Sciatic nerve (tissue), 2 donors: ENCODE data around the gene SEMA5A. TPM values are rescaled to one million over a fixed set of nuclear protein-coding genes. Genes with fewer than 3 reads are reported as not detected.
"Not testable (repeated sequence)": the region's sequence is repeated elsewhere in the genome, so short reads cannot be mapped to it uniquely, and the experiment has no call there.

Experiments
- ATAC-seq: fragments of 200-7000 bp; cut with Tn5 transposase; one replicate; pipeline ENCODE4 v1.9.1; 2020; ENCODE audit warnings: mild to moderate bottlenecking, moderate library complexity
- DNase-seq: peaks from one replicate; pipeline ENCODE4 v3.0.0-alpha.2; 2020; ENCODE audit warnings: low spot score
- intact Hi-C: fragments of 100-400 bp; cut with DNase I; formaldehyde crosslinking; loops from one replicate; pipeline ENCODE4 v1.14.2; 2022
- total RNA-seq: library from RNA; stranded (reverse); fragmentation: NEBNext Ultra II Directional; extraction: Animal tissue kit (Norgen Biotek cat#: 25700); gene quantifications from one replicate; pipeline ENCODE4 v1.2.1, GENCODE V29; 2021
- donor health status: DM: no; HTN: no; CAD: no.
- donor health status: DM: no; HTN: no; CAD: no.

Gene SEMA5A
- total RNA-seq, 1 donor from 2014 or later, result 109 TPM

DNA sequence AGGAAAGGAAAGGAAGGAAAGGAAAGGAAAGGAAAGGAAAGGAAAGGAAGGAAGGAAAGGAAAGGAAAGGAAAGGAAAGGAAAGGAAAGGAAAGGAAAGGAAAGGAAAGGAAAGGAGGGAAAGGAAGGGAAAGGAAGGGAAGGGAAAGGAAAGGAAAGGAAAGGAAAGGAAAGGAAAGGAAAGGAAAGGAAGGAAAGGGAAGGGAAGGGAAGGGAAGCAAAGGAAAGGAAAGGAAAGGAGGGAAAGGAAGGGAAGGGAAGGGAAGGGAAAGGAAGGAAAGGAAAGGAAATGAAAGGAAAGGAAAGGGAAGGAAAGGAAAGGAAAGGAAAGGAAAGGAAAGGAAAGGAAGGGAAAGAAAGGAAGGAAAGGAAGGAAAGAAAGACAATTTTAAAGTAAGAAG, 192.8 kb downstream of the SEMA5A start:
- ATAC-seq, intact Hi-C loops, DNase-seq: not testable (repeated sequence)

GRCh38 chr5:9351546-9351945, 194.3 kb downstream of the SEMA5A start:
- peak; percentile 43 for ATAC-seq
- intact Hi-C loops, result no loop called here
- no peak for DNase-seq

- intact Hi-C loops, result no loop called here
- peak; percentile 70 for ATAC-seq
- no peak for DNase-seq
Observed at GRCh38 chr5:9350301-9350797, 195.5 kb downstream of the SEMA5A start.

DNA sequence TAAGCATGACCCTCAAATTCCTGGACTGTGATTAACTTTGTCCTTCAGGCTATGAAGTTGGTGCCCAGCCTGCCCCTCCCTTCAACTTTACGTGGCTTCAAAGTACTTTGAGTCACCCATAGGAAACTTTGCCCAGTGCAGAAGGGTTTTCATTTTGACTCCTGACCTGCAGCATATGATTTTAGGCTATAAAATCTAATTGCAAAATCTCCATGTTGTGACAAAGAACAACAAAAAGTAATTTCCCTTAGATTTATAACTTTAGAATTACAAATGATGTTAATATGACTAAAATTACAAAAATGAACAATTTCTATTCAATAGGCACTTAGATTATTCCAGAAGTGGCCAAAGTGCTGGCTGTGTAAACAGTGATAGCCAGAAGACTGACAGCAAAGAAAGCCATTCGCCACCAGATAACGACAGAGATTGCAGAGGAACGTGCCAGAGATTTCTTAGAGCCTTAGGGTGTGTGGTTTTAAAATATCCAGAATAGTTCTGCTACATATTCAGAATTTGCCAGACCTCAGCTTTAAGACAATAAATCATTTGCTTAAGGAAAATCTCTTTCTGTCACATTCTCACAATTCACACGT, 197.4 kb downstream of the SEMA5A start:
- intact Hi-C loops, result no loop called here
- ATAC-seq (no peak), DNase-seq (no peak)

- DNase-seq (no peak), ATAC-seq (no peak)
- intact Hi-C loops, result no loop called here
Observed at GRCh38 chr5:9347541-9348295, 198.2 kb downstream of the SEMA5A start.

- no peak for ATAC-seq
- intact Hi-C loops, result no loop called here
Observed at GRCh38 chr5:9347032-9347431, 198.8 kb downstream of the SEMA5A start.

GRCh38 chr5:9344751-9345240, 201.1 kb downstream of the SEMA5A start:
- intact Hi-C loops, result no loop called here
- ATAC-seq (no peak), DNase-seq (no peak)

More at GRCh38 chr5:9347032-9347431, 198.8 kb downstream of the SEMA5A start:
- DNase-seq, result no peak

GRCh38 chr5:9343146-9343850, 202.6 kb downstream of the SEMA5A start:
- DNase-seq, result no peak
- no peak for ATAC-seq
- intact Hi-C loops, result no loop called here

DNA sequence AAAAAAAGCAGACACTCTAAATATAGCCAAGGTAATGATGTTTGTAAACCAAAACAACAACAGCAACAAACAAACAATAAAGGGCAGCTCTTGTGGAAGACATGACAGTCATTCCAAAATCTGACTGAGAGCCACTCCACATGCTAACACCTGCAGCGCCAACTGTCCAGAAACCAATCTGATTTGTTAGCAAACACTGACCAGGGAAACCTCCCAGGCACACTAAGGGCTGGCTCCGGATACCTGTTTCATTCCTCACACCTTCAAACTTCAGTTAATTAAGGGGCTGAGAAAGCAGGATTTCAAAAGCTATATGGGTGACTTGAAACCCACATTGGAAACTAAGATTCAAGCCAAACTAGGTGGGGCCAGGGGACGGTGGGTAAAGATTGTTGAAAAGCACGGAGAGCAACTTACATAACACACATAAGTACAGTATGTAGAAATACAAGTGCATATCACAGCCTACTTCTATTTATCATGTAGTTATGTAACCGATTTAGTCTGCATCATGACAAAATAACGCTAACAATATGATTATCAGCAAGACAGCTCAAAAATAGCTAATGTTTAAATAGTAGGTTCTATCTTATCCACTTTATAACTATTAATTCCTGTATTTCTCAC, 203.6 kb downstream of the SEMA5A start:
- DNase-seq (no peak), ATAC-seq (no peak)
- intact Hi-C loops, result no loop called here

- intact Hi-C loops, result no loop called here
- DNase-seq (no peak), ATAC-seq (peak; percentile 77)
Observed at GRCh38 chr5:9340085-9340484, 205.8 kb downstream of the SEMA5A start.

GRCh38 chr5:9339206-9339818, 206.6 kb downstream of the SEMA5A start:
- intact Hi-C loops, result no loop called here

GRCh38 chr5:9338796-9339195, 207.1 kb downstream of the SEMA5A start:
- ATAC-seq (no peak), DNase-seq (no peak)
- intact Hi-C loops, result no loop called here

More at GRCh38 chr5:9339206-9339818, 206.6 kb downstream of the SEMA5A start:
- DNase-seq (no peak), ATAC-seq (no peak)

DNA sequence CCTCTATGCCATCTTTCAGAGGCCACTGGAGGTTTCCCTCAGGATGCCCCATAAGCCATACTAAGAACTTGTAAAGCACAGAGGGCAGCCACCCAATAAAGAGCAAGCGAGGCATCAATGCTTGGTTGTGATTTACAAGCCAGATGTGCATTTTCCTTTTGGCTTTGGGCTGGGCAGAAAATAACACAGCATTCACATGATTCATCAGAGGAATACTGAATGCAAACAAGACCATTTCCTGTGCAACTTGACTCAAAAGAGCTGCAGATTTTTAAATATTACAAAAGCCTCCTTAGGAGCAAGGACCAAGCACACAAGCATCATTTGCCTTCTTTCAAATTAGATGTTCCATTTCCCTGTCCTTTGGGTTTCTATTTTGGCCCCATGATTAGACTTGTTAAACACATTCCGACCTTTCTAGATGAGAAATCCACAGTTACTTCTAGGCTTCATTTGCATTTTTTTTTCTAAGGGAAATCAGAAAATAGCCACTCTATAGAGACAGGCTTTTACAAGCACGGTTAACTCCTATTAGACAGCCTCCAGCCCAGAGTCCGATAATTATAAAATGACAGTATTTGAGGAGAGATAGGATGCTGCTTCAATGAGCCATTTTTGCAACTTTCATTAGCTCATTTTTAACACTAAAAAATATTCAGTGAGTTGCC, 207.8 kb downstream of the SEMA5A start:
- intact Hi-C loops, result no loop called here
- peak; percentile 32 for ATAC-seq

GRCh38 chr5:9335754-9336495, 209.9 kb downstream of the SEMA5A start:
- no peak for ATAC-seq
- no peak for DNase-seq
- intact Hi-C loops, result no loop called here

More for the DNA sequence above, 207.8 kb downstream of the SEMA5A start:
- DNase-seq, result no peak

DNA sequence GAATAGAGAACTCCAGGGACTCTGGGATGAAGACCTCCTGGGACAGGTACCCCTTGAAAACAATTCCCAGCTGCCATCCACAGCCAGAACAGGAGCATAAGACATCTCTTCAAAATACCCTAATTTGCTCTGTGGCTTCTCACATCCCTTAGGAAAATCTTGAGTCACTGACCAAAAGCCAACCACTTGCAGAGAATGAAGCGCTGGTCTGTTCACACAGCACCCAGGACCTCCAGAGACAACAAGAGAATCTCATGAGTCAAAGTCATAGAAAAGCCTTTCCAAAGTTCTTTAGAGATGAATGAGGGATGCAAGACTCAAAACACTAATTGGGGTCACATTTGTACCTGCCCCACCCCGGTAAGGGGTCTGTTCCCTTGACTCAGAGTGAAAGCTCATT, 210.6 kb downstream of the SEMA5A start:
- ATAC-seq (no peak), DNase-seq (no peak)
- intact Hi-C loops, result no loop called here

DNA sequence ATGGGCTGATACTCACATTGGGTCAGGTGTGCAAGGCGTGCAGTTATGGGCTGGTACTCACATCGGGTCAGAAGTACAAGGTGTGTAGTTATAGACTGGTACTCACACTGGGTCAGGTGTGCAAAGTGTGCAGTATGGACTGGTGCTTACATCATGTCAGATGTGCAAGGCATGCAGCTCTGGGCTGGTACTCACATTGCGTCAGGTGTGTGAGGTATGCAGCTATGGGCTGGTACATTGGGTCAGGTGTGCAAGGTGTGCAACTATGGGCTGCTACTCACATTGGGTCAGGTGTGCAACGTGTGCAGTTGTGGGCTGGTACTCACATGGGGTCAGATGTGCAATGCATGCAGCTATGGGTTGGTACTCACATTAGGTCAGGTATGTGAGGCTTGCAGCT, 213.8 kb downstream of the SEMA5A start:
- ATAC-seq (no peak), DNase-seq (no peak)
- intact Hi-C loops, result no loop called here

DNA sequence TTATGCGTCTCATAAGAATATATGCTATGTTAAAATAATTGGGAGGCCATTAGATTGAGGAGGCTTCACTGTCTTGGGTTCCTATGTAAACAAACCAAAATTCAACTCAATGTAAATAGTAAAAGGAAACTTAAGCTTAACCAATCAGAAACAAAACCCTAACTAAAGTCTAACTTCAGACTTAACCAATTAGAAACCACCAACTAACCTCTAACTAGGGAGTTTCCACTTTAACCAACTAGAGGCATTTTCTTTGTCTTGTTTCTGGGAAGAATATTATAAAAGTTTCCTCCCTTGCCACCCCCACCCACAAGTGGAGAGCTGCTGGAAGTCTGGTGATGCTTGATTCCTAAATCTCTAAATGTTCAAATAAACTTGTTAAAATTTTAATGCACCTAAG, 214.5 kb downstream of the SEMA5A start:
- intact Hi-C loops, result no loop called here
- DNase-seq (no peak), ATAC-seq (no peak)

- ATAC-seq (no peak), DNase-seq (no peak)
- intact Hi-C loops, result no loop called here
Observed at GRCh38 chr5:9329125-9329524, 216.8 kb downstream of the SEMA5A start.
